IMR-90 (cell line): Measurements from ENCODE around the gene GRIA2.

Experiments used
- CEBPB ChIP-seq: IDR thresholded peaks from 2 replicates; pipeline ENCODE4 v1.6.1; 2012; ENCODE audit warnings: low read depth, low read length, improper control_type of control experiment
- CTCF ChIP-seq: conservative IDR thresholded peaks from 2 replicates; pipeline ENCODE4 v1.5.1; 2012; ENCODE audit warnings: mild to moderate bottlenecking, low read depth, low read length, improper control_type of control experiment
- FOS ChIP-seq: fragments of 150-350 bp; IDR thresholded peaks from 2 replicates; pipeline ENCODE4 v1.6.1; 2016; ENCODE audit warnings: low read depth, low read length
- MAZ ChIP-seq: IDR thresholded peaks from 2 replicates; pipeline ENCODE4 v1.6.1; 2012; ENCODE audit warnings: low read depth, mild to moderate bottlenecking, low read length, improper control_type of control experiment, moderate library complexity, borderline replicate concordance
- MXI1 ChIP-seq: IDR thresholded peaks from 2 replicates; pipeline ENCODE4 v1.6.1; 2012; ENCODE audit warnings: low read depth, mild to moderate bottlenecking, low read length, moderate library complexity, borderline replicate concordance
- POLR2A ChIP-seq: IDR thresholded peaks from 2 replicates; pipeline ENCODE4 v1.6.1; 2012; ENCODE audit warnings: mild to moderate bottlenecking, low read depth, low read length
- RAD21 ChIP-seq: IDR thresholded peaks from 2 replicates; pipeline ENCODE4 v1.6.1; 2012; ENCODE audit warnings: low read length, improper control_type of control experiment
- RCOR1 ChIP-seq: IDR thresholded peaks from 2 replicates; pipeline ENCODE4 v1.6.1; 2012; ENCODE audit warnings: mild to moderate bottlenecking, low read length, improper control_type of control experiment; ENCODE audit not compliant: insufficient replicate concordance
- RFX5 ChIP-seq: IDR thresholded peaks from 2 replicates; pipeline ENCODE4 v1.8.0; 2012; ENCODE audit warnings: low read depth, mild to moderate bottlenecking, low read length, moderate library complexity
- SMC3 ChIP-seq: fragments of 150-350 bp; IDR thresholded peaks from 2 replicates; pipeline ENCODE4 v1.6.1; 2016; ENCODE audit warnings: low read depth, mild to moderate bottlenecking, antibody characterized with exemption, low read length, moderate library complexity
- USF2 ChIP-seq: fragments of 150-350 bp; IDR thresholded peaks from 2 replicates; pipeline ENCODE4 v1.6.1; 2017; ENCODE audit warnings: mild to moderate bottlenecking, antibody characterized with exemption, low read length, low read depth

GRCh38 chr4:157221895-157222770 lies 1.6 kb downstream of the GRIA2 start:
- no peak for TF ChIP-seq POLR2A
- no peak for TF ChIP-seq RAD21
- TF ChIP-seq RCOR1: no peak
- TF ChIP-seq MXI1: no peak
- no peak for TF ChIP-seq CTCF
- no peak for TF ChIP-seq CEBPB
- no peak for TF ChIP-seq RFX5
- TF ChIP-seq MAZ: no peak
- TF ChIP-seq USF2: no peak
- TF ChIP-seq FOS: no peak
- no peak for TF ChIP-seq SMC3
